Neutrophil (primary cell): ENCODE measurements around the gene PHLDB2.

Experiments
- H3K27ac ChIP-seq: fragments of 200-600 bp; sonication (generic); 2 replicates; pipeline ENCODE4 v1.5.1; 2016; ENCODE audit warnings: mild to moderate bottlenecking, moderate library complexity
- H3K27me3 ChIP-seq: fragments of 200-600 bp; sonication (generic); 2 replicates; pipeline ENCODE4 v1.6.0; 2016; ENCODE audit warnings: mild to moderate bottlenecking
- H3K36me3 ChIP-seq: fragments of 200-600 bp; sonication (generic); 2 replicates; pipeline ENCODE4 v1.5.1; 2017
- H3K4me1 ChIP-seq, 2 experiments: fragments of 200-600 bp in 1 of 2; sonication (generic) in 1 of 2; 1 replicate in 1 of 2; 2 replicates in 1 of 2; pipeline versions ENCODE4 v1.5.1 to v1.6.1; 2013 to 2016; ENCODE audit warnings: low read depth in 1 of 2, low read length in 1 of 2, mild to moderate bottlenecking in 1 of 2, moderate library complexity in 1 of 2; ENCODE audit not compliant: control insufficient read depth in 1 of 2, insufficient read depth in 1 of 2
- H3K4me3 ChIP-seq, 2 experiments: fragments of 200-600 bp in 1 of 2; sonication (generic) in 1 of 2; 1 replicate in 1 of 2; 2 replicates in 1 of 2; pipeline ENCODE4 v1.5.1; 2013 to 2016; ENCODE audit warnings: low read depth in 1 of 2, low read length in 1 of 2, mild to moderate bottlenecking in 1 of 2, moderate library complexity in 1 of 2
- H3K9me3 ChIP-seq: fragments of 200-600 bp; sonication (generic); 2 replicates; pipeline ENCODE4 v1.5.1; 2016
- CTCF ChIP-seq: fragments of 200-600 bp; sonication (generic); IDR thresholded peaks from 2 replicates; pipeline ENCODE4 v1.5.1; 2016; ENCODE audit warnings: antibody characterized with exemption

The PHLDB2 gene

GRCh38 chr3:111837112-111837511 lies 22.0 kb upstream of the PHLDB2 start:
- Histone ChIP-seq H3K27me3 (no peaks in the 10 kb centered on the region), H3K4me3 (no peak overlapping the region), H3K36me3 (no peaks in the 10 kb centered on the region), H3K27ac (no peak overlapping the region), H3K9me3 (no peaks in the 10 kb centered on the region), H3K4me1 (no peaks in the 10 kb centered on the region)
- TF ChIP-seq CTCF: no peak

DNA sequence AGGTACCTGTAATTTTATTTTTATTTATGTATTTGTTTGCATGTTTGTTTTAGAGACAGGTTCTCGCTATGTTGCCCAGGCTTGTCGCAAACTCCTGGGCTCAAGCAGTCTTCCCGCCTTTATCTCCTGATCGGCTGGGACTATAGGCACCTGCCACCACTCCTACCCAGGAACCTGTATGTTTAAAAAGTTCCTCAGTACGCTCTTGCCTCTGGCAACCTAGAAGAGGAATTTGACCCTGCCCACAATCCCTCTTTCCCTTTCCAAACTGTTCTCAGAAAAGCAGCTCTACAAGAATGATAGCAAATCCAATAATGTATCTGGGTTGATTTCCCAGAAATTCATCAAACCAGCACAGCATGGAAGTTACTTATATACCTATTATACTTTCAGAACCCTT lies 20.9 kb upstream of the PHLDB2 start:
- H3K27ac ChIP-seq: no peak overlapping the region
- TF ChIP-seq CTCF: no peak
- no peak overlapping the region for H3K4me3 ChIP-seq
- H3K36me3 ChIP-seq: no peaks in the 10 kb centered on the region
- H3K27me3 ChIP-seq: no peaks in the 10 kb centered on the region
- no peaks in the 10 kb centered on the region for H3K4me1 ChIP-seq
- H3K9me3 ChIP-seq: no peaks in the 10 kb centered on the region

DNA sequence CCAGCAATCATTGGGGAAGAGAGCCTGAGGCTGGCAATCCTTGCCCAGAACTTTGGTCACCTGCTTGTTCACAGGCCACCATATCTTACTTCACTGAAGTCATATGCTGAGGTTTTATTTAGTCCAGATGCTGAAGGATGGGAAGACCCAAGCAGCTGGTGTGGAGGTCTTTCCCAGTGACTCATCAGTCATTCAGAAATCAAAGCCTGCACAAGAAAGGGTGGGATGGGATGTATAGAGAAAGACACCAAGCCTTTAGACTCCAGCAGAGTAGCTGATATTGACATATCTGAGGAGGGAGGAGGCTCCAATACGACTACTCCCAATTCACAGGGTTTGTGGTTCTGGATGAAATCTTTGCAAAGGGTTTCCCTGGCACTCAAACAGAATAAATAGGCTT lies 13.0 kb upstream of the PHLDB2 start:
- H3K4me3 ChIP-seq: no peak overlapping the region
- no peak for TF ChIP-seq CTCF
- no peak overlapping the region for H3K27ac ChIP-seq
- H3K4me1 ChIP-seq: no peaks in the 10 kb centered on the region
- H3K9me3 ChIP-seq: no peaks in the 10 kb centered on the region
- no peaks in the 10 kb centered on the region for H3K36me3 ChIP-seq
- H3K27me3 ChIP-seq: no peaks in the 10 kb centered on the region

DNA sequence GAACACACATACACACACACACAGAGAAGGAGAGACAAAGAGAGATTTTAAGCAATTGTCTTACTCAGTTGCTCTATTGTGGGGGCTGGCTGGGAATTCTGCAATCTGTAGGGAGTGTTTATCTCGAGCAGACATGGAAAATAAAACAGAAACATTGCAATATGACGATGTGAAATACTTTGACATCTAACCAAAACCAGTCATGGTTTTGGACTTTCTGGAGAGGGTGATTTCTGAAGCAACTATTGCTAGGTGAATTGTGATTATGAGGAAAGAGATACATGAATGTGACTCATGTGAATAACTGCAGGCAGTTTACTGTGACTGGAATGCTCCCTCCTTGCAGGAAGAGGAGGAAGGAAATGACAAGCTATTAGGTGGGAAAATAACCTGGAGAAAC lies 12.3 kb upstream of the PHLDB2 start:
- H3K9me3 ChIP-seq: no peaks in the 10 kb centered on the region
- H3K4me3 ChIP-seq: no peak overlapping the region
- H3K36me3 ChIP-seq: no peaks in the 10 kb centered on the region
- H3K27ac ChIP-seq: no peak overlapping the region
- no peak for TF ChIP-seq CTCF
- peaks cover 5% of the 10 kb centered on the region for H3K27me3 ChIP-seq
- H3K4me1 ChIP-seq: no peaks in the 10 kb centered on the region

DNA sequence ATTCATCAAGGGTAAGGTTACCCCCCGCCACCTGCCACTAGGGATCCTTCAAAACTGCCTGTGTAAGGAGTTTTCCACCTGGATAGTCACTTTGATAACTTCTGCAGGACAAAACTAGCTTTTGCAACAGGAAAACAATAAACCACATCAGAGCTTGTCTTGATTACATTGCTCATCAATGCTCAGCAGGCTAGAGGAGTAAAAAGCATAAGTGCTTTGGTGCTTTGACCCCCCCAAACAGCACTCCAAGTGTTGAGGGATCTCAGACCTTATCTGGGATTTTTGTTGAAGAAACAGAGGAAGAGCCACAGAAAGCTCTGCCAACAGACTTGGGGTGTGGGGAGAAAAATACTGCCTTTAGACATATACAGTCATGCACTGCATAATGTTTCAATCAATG lies 10.8 kb upstream of the PHLDB2 start:
- no peak overlapping the region for H3K27ac ChIP-seq
- H3K36me3 ChIP-seq: no peaks in the 10 kb centered on the region

More for the DNA sequence above, 10.8 kb upstream of the PHLDB2 start:
- peaks cover 8% of the 10 kb centered on the region for H3K27me3 ChIP-seq
- no peak for TF ChIP-seq CTCF
- H3K9me3 ChIP-seq: no peaks in the 10 kb centered on the region
- no peaks in the 10 kb centered on the region for H3K4me1 ChIP-seq
- no peak overlapping the region for H3K4me3 ChIP-seq
